Measurements from ENCODE around the gene NCDN.

The NCDN gene

GRCh38 chr1:35554266-35555211 lies 3.1 kb upstream of the NCDN start:
- TF ChIP-seq CTCF (IDR thresholded peaks at IDR 0.05; ENCODE audit: low read depth, low read length) = no peak
- H3K4me3 ChIP-seq (ENCODE audit: low read depth, low read length) = no peak overlapping the region

DNA sequence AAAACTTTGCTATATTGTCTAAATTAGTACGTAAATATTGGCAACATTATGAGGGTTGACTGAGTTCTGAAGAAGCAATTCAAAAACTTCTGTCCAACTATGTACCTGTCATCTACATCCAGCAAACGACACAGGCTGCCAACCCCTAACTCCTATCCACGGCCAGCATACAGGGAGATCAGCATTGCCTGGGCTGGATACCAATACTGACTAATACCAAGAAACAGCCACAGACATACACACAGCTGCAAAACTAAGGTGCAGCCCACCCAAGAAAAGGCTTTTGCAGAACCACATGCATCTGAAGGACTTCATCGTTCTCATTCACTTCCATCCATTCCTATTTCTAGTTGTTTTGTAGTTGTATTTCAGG lies 2.4 kb upstream of the NCDN start:
- TF ChIP-seq CTCF (IDR thresholded peaks at IDR 0.05; ENCODE audit: low read depth, low read length) = no peak
- peak overlapping the region; percentile 93; the same call in 1 of the 2 replicates for H3K4me3 ChIP-seq (ENCODE audit: low read depth, low read length)

DNA sequence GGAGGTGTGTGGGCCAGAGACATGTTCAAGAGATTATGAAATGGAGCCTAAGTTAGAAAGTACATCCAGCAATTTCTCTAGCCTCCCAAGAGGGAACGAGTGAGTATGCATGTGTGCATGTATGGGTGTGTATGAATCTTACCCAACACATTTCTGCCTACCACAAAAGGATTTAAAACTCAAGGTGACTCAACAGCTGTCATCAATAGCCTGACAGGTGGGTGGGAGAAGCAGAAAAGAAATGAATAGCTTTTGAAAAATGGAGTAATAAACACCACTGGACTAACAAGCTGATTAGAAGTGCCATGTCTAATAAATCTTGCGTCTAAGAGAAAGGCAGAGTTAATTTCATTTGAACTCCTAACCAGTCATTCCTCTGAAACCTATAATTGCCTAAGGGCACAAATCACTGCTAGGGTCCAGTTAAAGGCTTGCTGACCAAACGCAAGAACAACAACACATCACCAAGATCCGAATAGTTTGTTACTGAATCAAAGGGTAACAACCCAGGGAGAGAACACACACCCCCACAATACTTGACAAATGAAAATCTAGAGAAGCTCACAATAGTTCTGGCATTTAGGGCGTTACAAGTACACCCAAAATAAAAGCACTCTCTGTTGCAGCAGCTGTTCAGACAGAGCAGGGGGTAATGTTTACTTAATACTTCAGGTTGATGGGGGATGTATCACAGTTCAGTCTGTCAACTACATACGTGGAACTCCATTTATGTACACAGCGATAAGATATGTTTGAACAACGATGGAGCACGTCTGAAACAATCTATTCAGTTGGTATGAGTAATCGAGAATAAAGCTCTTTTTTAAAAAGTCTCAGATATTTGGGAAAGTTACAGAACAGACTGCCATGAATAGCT lies 1.8 kb upstream of the NCDN start:
- no peak for TF ChIP-seq CTCF (IDR thresholded peaks at IDR 0.05; ENCODE audit: low read depth, low read length)
- peak overlapping the region; percentile 93 for H3K4me3 ChIP-seq (ENCODE audit: low read depth, low read length)

- no peak for TF ChIP-seq CTCF (IDR thresholded peaks at IDR 0.05; ENCODE audit: low read depth, low read length)
- H3K4me3 ChIP-seq (ENCODE audit: low read depth, low read length) = peak overlapping the region; percentile 93
These were observed 998 bp upstream of the NCDN start for GRCh38 chr1:35556484-35557117.

DNA sequence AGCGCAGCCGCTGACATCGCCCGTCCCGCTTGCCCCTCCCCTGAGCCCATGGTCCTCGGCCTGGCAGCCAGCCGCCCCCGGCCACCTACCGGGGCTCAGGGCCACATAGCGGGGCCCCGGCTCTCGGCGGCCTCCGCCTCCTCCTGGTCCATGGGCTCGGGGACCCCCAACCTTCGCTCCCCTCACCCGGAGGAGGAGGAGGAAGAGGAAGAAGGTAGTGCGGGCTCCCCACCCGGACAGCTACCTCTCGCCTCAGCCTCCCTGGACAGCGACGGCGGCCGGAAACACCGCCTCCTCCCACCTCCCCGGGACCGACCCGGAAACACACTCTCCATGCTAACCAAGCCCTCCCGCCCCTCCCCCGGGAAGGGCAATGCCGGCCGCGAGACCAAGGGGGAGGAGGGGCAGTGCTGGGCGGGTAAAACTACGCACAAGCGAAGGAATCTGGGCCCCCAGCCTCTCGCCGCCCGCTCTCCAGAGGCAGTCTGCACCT lies 435 bp upstream of the NCDN start, which contains the start of gene KIAA0319L:
Gene KIAA0319L (minus strand): TSS at position 286 of the 493 bp plus-strand sequence. CDS start 2,912 bp downstream, outside the sequence.
- TF ChIP-seq CTCF (IDR thresholded peaks at IDR 0.05; ENCODE audit: low read depth, low read length) = no peak
- peak within 1 kb of the TSS; percentile 93 for H3K4me3 ChIP-seq (ENCODE audit: low read depth, low read length)

DNA sequence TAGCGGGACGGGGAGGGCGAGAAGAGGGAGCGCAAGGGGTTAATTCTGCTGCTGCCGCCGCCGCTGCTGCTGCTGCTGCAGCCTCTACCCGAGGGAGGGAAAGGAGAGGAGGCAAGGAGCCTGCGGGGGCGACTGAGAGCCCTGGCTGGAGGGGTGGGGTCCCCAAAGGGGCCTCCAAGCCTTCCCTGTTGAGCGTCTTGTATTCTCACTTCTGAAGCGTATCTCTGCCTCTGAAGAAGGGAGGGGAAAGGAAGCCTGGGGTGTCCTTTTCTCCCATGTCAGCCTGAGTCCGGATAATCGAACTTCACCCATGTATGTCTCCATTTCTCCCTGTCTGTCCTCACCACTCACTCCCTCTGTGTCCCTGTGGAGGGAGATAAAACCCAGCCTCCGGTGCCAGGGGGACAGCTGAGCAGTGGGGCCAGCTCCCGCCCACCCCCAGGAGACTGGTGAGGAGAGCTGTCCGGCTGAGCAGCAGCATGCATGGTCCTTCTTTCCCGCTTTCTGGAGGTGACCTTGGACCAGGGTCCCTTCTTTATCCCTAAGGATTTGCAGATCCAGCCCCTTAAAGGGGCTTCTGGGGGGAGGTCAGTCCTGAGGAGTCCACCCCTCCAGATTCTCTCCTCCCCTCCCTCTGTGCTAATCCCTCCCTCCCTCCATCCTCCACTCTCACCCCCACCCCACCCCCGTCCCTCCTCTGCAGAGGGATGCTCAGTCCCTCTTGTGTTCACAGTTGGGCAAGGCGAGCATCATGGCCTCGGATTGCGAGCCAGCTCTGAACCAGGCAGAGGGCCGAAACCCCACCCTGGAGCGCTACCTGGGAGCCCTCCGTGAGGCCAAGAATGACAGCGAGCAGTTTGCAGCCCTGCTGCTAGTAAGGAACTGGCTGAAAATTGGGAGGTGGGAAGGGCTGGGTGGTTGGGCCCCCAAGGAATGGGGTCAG lies 1.0 kb downstream of the NCDN start:
- peak overlapping the region; percentile 93 for H3K4me3 ChIP-seq (ENCODE audit: low read depth, low read length)
- no peak for TF ChIP-seq CTCF (IDR thresholded peaks at IDR 0.05; ENCODE audit: low read depth, low read length)
